ENCODE data around the gene ZNHIT6. TPM values are rescaled to one million over a fixed set of nuclear protein-coding genes. Genes with fewer than 3 reads are reported as not detected.

Gene ZNHIT6
- total RNA-seq, 1 experiment from 2014 or later = 56.2 TPM

DNA sequence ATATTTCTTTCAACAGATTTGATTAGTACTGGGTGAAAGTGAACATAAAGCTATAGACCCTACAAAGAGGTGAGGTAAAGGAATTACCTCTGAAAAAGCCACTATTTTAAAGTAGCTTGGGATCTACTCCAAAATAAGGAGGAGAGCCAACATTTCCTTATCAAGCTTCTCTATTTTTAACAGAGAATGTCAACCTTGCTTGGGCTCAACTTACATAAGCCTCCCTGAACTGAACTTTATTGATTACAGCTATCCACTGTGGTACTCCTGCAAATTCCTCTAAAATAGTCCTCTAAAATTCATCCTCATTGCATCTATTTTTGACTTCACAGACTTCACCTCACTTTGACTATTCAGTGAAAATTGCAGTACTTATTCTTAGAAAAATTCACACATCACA, 10.3 kb downstream of the ZNHIT6 start:
- POLR2A ChIA-PET = interaction anchor here (0.6 kb wide), 1 partner anchor 117 kb away, joined by 4 read pairs; no protein-coding TSS in a partner anchor

GRCh38 chr1:85692730-85693314, 15.4 kb downstream of the ZNHIT6 start:
- Histone ChIP-seq H3K4me3 (ENCODE audit: low read depth in 2 of 2, low read length in 2 of 2) (no peak overlapping the region), H3K4me1 (ENCODE audit: control insufficient read depth, insufficient read depth, low read length) (peaks cover 11% of the 10 kb centered on the region), H3K27ac (ENCODE audit: low read length) (peak overlapping the region; percentile 76), H3K36me3 (ENCODE audit: control insufficient read depth, insufficient read depth, low read length) (peaks cover 24% of the 10 kb centered on the region), H3K9me3 (ENCODE audit: control insufficient read depth, insufficient read depth, low read depth, low read length) (no peaks in the 10 kb centered on the region), H3K27me3 (ENCODE audit: control insufficient read depth, insufficient read depth, low read length) (no peaks in the 10 kb centered on the region)
- intact Hi-C loops (cut with micrococcal nuclease; ENCODE audit: unreplicated experiment) = loop anchor here (2.0 kb wide), 3 partner anchors 86 to 384 kb away; no protein-coding TSS in a partner anchor
- POLR2A ChIA-PET = interaction anchor here (0.5 to 2.0 kb wide), 7 partner anchors 9 to 377 kb away, joined by 3 to 8 read pairs (median 4); partner anchors contain the start of gene CCN1
- no TSS peak for BruUV-seq (replicated peaks)
- peak; percentile 68; the same call in 1 of the 2 replicates for TF ChIP-seq CTCF (IDR thresholded peaks at IDR 0.05)
- TF ChIP-seq SIN3A (IDR thresholded peaks at IDR 0.05; ENCODE audit: borderline replicate concordance, insufficient read depth, low read depth, low read length) = no peak
- DNase-seq (ENCODE audit: low read depth, low spot score) (peak; percentile 56), ATAC-seq (peak; percentile 66)
- CTCF ChIA-PET = interaction anchor here (0.5 to 2.3 kb wide), 20 partner anchors 10 to 417 kb away, joined by 3 to 24 read pairs (median 4); partner anchors contain the start of genes CCN1 and ZNHIT6
- in situ Hi-C loops (cut with HindIII; ENCODE audit: low pct_unique_long_range_greater_than_20kb, low sequenced_read_pairs) = loop anchor here (25.0 kb wide), 1 partner anchor 381 kb away; no protein-coding TSS in a partner anchor

More for the DNA sequence above, 10.3 kb downstream of the ZNHIT6 start:
- CTCF ChIA-PET = interaction anchor here (1.1 kb wide), 1 partner anchor 10 kb away, joined by 3 read pairs; the partner anchor contains the start of gene ZNHIT6
- no TSS peak for BruUV-seq (replicated peaks)
- Histone ChIP-seq H3K27me3 (ENCODE audit: control insufficient read depth, insufficient read depth, low read length) (no peaks in the 10 kb centered on the region), H3K9me3 (ENCODE audit: control insufficient read depth, insufficient read depth, low read depth, low read length) (no peaks in the 10 kb centered on the region), H3K36me3 (ENCODE audit: control insufficient read depth, insufficient read depth, low read length) (peaks cover 51% of the 10 kb centered on the region), H3K27ac (ENCODE audit: low read length) (no peak overlapping the region; the same call in 1 of the 2 replicates), H3K4me1 (ENCODE audit: control insufficient read depth, insufficient read depth, low read length) (peaks cover 4% of the 10 kb centered on the region; the same call in 1 of the 2 replicates), H3K4me3 (ENCODE audit: low read depth in 2 of 2, low read length in 2 of 2) (no peak overlapping the region)
- ATAC-seq (no peak), DNase-seq (ENCODE audit: low read depth, low spot score) (no peak)
- TF ChIP-seq REST (IDR thresholded peaks at IDR 0.05; ENCODE audit: insufficient read depth in 1 of 2, low read depth in 2 of 2, low read length in 1 of 2) (no peak), POLR2AphosphoS5 (IDR thresholded peaks at IDR 0.05; ENCODE audit: low read depth, low read length) (no peak), SIN3A (IDR thresholded peaks at IDR 0.05; ENCODE audit: borderline replicate concordance, insufficient read depth, low read depth, low read length) (no peak), TCF7L2 (IDR thresholded peaks at IDR 0.05; ENCODE audit: low read depth, low read length) (no peak)
- intact Hi-C loops (cut with micrococcal nuclease; ENCODE audit: unreplicated experiment) = no loop called here
- in situ Hi-C loops (cut with HindIII; ENCODE audit: low pct_unique_long_range_greater_than_20kb, low sequenced_read_pairs) = loop anchor here (25.0 kb wide), 1 partner anchor 386 kb away; no protein-coding TSS in a partner anchor
